SK-N-SH treated with all-trans-retinoic acid at 6 μM for 48 hours (cell line): ENCODE measurements around the gene DLG5.

Source experiments
- ARNTL ChIP-seq: fragments of 450-650 bp; formaldehyde crosslinking; IDR thresholded peaks from 2 replicates; pipeline ENCODE4 v1.5.0; 2020; ENCODE audit warnings: low read depth, mild to moderate bottlenecking, moderate library complexity, borderline replicate concordance
- BACH2 ChIP-seq: fragments of 250-450 bp; sonication (Bioruptor Pico); IDR thresholded peaks from 2 replicates; pipeline ENCODE4 v1.9.0; 2021; ENCODE audit warnings: mild to moderate bottlenecking, borderline replicate concordance
- CSDC2 ChIP-seq: fragments of 250-450 bp; sonication (Bioruptor Pico); IDR thresholded peaks from 2 replicates; pipeline ENCODE4 v1.5.0; 2020; ENCODE audit warnings: mild to moderate bottlenecking, moderate library complexity
- PATZ1 ChIP-seq: fragments of 250-450 bp; sonication (Bioruptor Pico); IDR thresholded peaks from 2 replicates; pipeline ENCODE4 v1.8.0; 2020; ENCODE audit warnings: mild to moderate bottlenecking, moderate library complexity, borderline replicate concordance
- RARB ChIP-seq: fragments of 250-450 bp; sonication (Bioruptor Pico); IDR thresholded peaks from 2 replicates; pipeline ENCODE4 v1.8.0; 2021; ENCODE audit warnings: mild to moderate bottlenecking, moderate library complexity
- ZFP3 ChIP-seq: fragments of 250-450 bp; sonication (Bioruptor Pico); IDR thresholded peaks from 2 replicates; pipeline ENCODE4 v1.5.0; 2020; ENCODE audit warnings: mild to moderate bottlenecking, moderate library complexity
- TF ChIP-seq, protein P1 (sequence below): fragments of 250-450 bp; sonication (Bioruptor Pico); IDR thresholded peaks from 2 replicates; pipeline ENCODE4 v1.5.1; 2020; ENCODE audit warnings: low read depth, mild to moderate bottlenecking, moderate library complexity

DNA sequence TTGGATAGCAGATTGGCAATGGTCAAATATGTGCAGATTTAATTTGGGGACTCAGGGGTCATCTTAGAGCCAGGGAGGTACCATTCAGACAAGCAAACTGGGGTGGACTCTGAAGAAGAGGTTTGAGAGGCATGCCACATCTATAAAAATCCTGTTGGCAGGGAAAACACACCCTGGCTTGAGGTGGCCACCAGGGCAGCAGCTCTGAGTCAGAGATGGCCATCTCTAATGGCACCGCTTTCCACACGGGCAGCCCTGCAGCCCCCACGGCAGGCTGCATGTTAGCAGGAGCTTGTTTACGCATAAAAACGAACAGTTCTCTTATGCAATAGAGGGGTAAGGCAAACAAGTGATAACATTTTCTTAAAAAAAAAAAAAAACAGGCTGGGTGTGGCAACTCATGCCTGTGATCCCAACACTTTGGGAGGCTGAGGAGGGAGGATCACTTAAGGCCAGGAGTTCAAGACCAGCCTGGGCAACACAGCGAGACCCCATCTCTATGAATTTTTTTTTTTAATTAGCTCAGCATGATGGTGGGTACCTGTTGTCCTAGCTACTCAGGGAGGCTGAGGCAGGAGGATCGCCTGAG, 14.9 kb downstream of the DLG5 start:
- no peak for TF ChIP-seq ARNTL
- no peak for TF ChIP-seq PATZ1 (CRISPR knock-in tag)
- TF ChIP-seq RARB (CRISPR knock-in tag): no peak
- TF ChIP-seq, protein P1, sequence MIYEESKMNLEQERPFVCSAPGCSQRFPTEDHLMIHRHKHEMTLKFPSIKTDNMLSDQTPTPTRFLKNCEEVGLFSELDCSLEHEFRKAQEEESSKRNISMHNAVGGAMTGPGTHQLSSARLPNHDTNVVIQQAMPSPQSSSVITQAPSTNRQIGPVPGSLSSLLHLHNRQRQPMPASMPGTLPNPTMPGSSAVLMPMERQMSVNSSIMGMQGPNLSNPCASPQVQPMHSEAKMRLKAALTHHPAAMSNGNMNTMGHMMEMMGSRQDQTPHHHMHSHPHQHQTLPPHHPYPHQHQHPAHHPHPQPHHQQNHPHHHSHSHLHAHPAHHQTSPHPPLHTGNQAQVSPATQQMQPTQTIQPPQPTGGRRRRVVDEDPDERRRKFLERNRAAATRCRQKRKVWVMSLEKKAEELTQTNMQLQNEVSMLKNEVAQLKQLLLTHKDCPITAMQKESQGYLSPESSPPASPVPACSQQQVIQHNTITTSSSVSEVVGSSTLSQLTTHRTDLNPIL: no peak
- no peak for TF ChIP-seq ZFP3 (CRISPR knock-in tag)
- TF ChIP-seq BACH2 (CRISPR knock-in tag): no peak
- TF ChIP-seq CSDC2: no peak
